Measurements from ENCODE around the gene GNAO1.

The GNAO1 gene

DNA sequence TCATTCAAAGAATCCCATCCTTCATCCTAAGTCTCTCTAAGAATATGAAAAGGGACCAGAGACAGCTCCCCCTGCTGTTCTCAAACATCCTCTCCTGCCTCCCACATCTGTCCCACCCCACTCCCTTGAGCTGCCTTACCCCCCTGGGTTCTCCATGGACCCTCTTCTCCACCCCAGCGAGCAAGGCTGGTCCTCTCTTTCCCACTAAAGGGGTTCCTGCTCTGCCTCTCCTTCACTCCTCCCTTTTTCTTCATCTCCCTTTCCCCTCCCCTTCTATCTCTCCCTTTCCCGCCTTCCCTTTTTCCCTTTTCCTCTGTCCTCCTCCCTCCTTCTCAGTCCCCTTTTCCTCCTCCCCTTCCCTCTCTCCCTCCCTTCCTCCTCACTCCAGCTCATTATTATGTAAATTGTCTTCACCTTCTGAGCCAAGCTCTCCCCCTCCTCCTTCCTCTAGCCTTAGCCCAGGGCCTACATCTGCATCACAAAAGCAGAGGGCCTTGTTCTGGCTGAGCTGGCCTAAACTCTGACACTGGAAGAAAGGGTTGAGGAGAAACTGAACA lies 90.0 kb downstream of the GNAO1 start:
- TF ChIP-seq, protein P1, sequence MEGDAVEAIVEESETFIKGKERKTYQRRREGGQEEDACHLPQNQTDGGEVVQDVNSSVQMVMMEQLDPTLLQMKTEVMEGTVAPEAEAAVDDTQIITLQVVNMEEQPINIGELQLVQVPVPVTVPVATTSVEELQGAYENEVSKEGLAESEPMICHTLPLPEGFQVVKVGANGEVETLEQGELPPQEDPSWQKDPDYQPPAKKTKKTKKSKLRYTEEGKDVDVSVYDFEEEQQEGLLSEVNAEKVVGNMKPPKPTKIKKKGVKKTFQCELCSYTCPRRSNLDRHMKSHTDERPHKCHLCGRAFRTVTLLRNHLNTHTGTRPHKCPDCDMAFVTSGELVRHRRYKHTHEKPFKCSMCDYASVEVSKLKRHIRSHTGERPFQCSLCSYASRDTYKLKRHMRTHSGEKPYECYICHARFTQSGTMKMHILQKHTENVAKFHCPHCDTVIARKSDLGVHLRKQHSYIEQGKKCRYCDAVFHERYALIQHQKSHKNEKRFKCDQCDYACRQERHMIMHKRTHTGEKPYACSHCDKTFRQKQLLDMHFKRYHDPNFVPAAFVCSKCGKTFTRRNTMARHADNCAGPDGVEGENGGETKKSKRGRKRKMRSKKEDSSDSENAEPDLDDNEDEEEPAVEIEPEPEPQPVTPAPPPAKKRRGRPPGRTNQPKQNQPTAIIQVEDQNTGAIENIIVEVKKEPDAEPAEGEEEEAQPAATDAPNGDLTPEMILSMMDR (conservative IDR thresholded peaks at IDR 0.05; ENCODE audit: low read depth), result no peak
- POLR2A ChIA-PET (ENCODE audit: low non-redundant PET), result no interaction called here
- CTCF ChIA-PET, result interaction anchor here (0.6 to 1.1 kb wide), 10 partner anchors 8 to 336 kb away, joined by 3 to 6 read pairs (median 3); no protein-coding TSS in a partner anchor
- DNase-seq (ENCODE audit: low spot score), result peak; percentile 35
- no peak overlapping the region for H3K27ac ChIP-seq

DNA sequence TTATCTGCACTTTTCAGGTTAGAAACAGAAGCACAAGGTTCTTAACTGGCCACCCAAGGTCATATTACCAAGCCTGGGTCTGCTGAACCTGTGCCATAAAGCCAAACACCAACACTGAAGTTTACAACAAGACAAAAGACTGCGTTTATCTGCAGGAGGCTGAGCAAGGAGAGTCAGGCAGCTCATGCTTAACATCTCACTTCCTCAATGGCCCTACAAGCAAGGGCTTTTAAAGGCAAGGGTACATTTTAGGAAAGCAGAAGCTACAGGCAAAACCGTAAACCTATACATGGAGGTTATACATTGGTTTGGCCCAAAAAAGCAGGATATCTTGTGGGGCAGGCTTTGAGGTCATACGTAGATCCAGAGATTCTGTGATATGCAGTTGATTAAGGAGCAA lies 91.2 kb downstream of the GNAO1 start:
- no peak for DNase-seq (ENCODE audit: low spot score)
- ChIA-PET POLR2A (ENCODE audit: low non-redundant PET) (no interaction called here), CTCF (no interaction called here)
- H3K27ac ChIP-seq, result no peak overlapping the region
- TF ChIP-seq, protein P1 (conservative IDR thresholded peaks at IDR 0.05; ENCODE audit: low read depth), result no peak

- CTCF ChIA-PET, result interaction anchor here (0.6 kb wide), 1 partner anchor 73 kb away, joined by 3 read pairs; no protein-coding TSS in a partner anchor
- POLR2A ChIA-PET (ENCODE audit: low non-redundant PET), result no interaction called here
Measured at GRCh38 chr16:56284521-56284920, 93.2 kb downstream of the GNAO1 start.

GRCh38 chr16:56286809-56287208 lies 95.5 kb downstream of the GNAO1 start:
- H3K27ac ChIP-seq, result no peak overlapping the region
- DNase-seq (ENCODE audit: low spot score), result no peak
- ChIA-PET CTCF (interaction anchor here (0.7 to 0.9 kb wide), 3 partner anchors 10 to 45 kb away, joined by 3 read pairs; no protein-coding TSS in a partner anchor), POLR2A (ENCODE audit: low non-redundant PET) (no interaction called here)
- TF ChIP-seq, protein P1 (conservative IDR thresholded peaks at IDR 0.05; ENCODE audit: low read depth), result no peak

More at GRCh38 chr16:56284521-56284920, 93.2 kb downstream of the GNAO1 start:
- no peak for DNase-seq (ENCODE audit: low spot score)
- no peak overlapping the region for H3K27ac ChIP-seq
- TF ChIP-seq, protein P1 (conservative IDR thresholded peaks at IDR 0.05; ENCODE audit: low read depth), result no peak

- TF ChIP-seq, protein P1 (conservative IDR thresholded peaks at IDR 0.05; ENCODE audit: low read depth), result no peak
Measured at GRCh38 chr16:56288019-56288418, 96.7 kb downstream of the GNAO1 start.

DNA sequence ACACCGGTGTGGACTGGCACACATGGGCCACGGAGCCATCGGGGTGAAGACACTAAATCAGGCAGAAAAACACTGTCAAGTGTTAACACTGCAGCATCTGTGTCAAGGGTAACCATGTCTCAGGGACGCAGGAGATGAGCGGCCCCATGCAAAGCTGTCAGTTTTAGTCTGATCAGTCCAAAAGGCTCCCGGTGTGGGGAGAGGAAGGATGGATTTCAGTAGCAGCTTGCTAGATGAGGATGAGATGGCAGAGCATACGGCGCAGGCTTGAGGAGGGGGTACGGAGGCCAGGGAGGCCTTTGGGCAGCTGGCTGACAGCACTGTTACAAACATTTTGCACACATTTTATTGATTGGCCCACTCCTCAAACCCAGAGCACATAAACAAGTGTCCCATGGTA lies 98.1 kb downstream of the GNAO1 start:
- ChIA-PET CTCF (no interaction called here), POLR2A (ENCODE audit: low non-redundant PET) (no interaction called here)
- DNase-seq (ENCODE audit: low spot score), result no peak
- H3K27ac ChIP-seq, result no peak overlapping the region
- TF ChIP-seq, protein P1 (conservative IDR thresholded peaks at IDR 0.05; ENCODE audit: low read depth), result no peak

More at GRCh38 chr16:56288019-56288418, 96.7 kb downstream of the GNAO1 start:
- no peak for DNase-seq (ENCODE audit: low spot score)
- ChIA-PET CTCF (no interaction called here), POLR2A (ENCODE audit: low non-redundant PET) (no interaction called here)
- H3K27ac ChIP-seq, result no peak overlapping the region

Data from RWPE1 (cell line).